GM19240 (cell line): ENCODE data around the gene USP49.

Source experiments
- DNase-seq: peaks from one replicate; pipeline ENCODE4 v3.0.0; 2011; ENCODE audit warnings: low spot score; ENCODE audit not compliant: insufficient read length

USP49 gene

GRCh38 chr6:41929924-41930323, 34.7 kb upstream of the USP49 start:
- no peak for DNase-seq

GRCh38 chr6:41927253-41927652, 32.1 kb upstream of the USP49 start:
- DNase-seq: no peak

GRCh38 chr6:41922154-41922553, 27.0 kb upstream of the USP49 start:
- DNase-seq: no peak

- DNase-seq: no peak
Measured at GRCh38 chr6:41921712-41921998, 26.5 kb upstream of the USP49 start.

- peak; percentile 90 for DNase-seq
Measured at GRCh38 chr6:41920921-41921711, 25.9 kb upstream of the USP49 start, which contains the start of the genes BYSL and MED20. Gene BYSL, plus strand, starts transcription at chr6:41921499. Its CDS starts 64 bp downstream, at chr6:41921563. Gene MED20, minus strand, starts transcription at chr6:41921139. Its CDS starts 121 bp downstream, at chr6:41921018.

GRCh38 chr6:41917528-41917927, 22.4 kb upstream of the USP49 start:
- no peak for DNase-seq

GRCh38 chr6:41914869-41915530, 19.8 kb upstream of the USP49 start:
- DNase-seq: no peak

GRCh38 chr6:41914343-41914742, 19.2 kb upstream of the USP49 start:
- DNase-seq: no peak

- no peak for DNase-seq
Measured at GRCh38 chr6:41909727-41910126, 14.6 kb upstream of the USP49 start.

GRCh38 chr6:41901882-41902519, 6.8 kb upstream of the USP49 start:
- DNase-seq: no peak

GRCh38 chr6:41900861-41901260, 5.7 kb upstream of the USP49 start:
- DNase-seq: no peak

- no peak for DNase-seq
Measured at GRCh38 chr6:41896281-41896680, 1.1 kb upstream of the USP49 start.

- DNase-seq: no peak
Measured at GRCh38 chr6:41894366-41895299, 542 bp downstream of the USP49 start.

- DNase-seq: no peak
Measured at GRCh38 chr6:41892921-41893564, 2.1 kb downstream of the USP49 start.

GRCh38 chr6:41887331-41887751, 7.8 kb downstream of the USP49 start:
- DNase-seq: no peak

- DNase-seq: no peak
Measured at GRCh38 chr6:41885930-41886329, 9.2 kb downstream of the USP49 start.

GRCh38 chr6:41884957-41885356, 10.2 kb downstream of the USP49 start:
- no peak for DNase-seq

GRCh38 chr6:41881506-41881905, 13.7 kb downstream of the USP49 start:
- DNase-seq: no peak

- no peak for DNase-seq
Measured at GRCh38 chr6:41878961-41879405, 16.2 kb downstream of the USP49 start.

- DNase-seq: no peak
Measured at GRCh38 chr6:41878246-41878645, 16.9 kb downstream of the USP49 start.
